KMS-11 (cell line): ENCODE results near the gene BTN3A1.
A peak's percentile ranks its signal among the peaks of the same experiment; 100 is the strongest.

Experiments
- H2AFZ ChIP-seq: fragments of 200-600 bp; sonication (generic); 2 replicates; pipeline ENCODE4 v1.6.1; 2016; ENCODE audit warnings: antibody characterized with exemption, mixed run types, low read depth
- H3K27ac ChIP-seq: fragments of 200-600 bp; sonication (generic); 2 replicates; pipeline ENCODE4 v1.6.1; 2016; ENCODE audit warnings: mild to moderate bottlenecking, mixed run types
- H3K27me3 ChIP-seq: fragments of 200-600 bp; sonication (generic); 2 replicates; pipeline ENCODE4 v1.6.1; 2017; ENCODE audit warnings: mild to moderate bottlenecking, low read depth, mixed run types, moderate library complexity; ENCODE audit not compliant: insufficient read depth
- H3K36me3 ChIP-seq: fragments of 200-600 bp; sonication (generic); 2 replicates; pipeline ENCODE4 v1.6.1; 2017; ENCODE audit warnings: mild to moderate bottlenecking, mixed run types; ENCODE audit not compliant: insufficient read depth
- H3K4me1 ChIP-seq: fragments of 200-600 bp; sonication (generic); 2 replicates; pipeline ENCODE4 v1.6.1; 2016; ENCODE audit warnings: mild to moderate bottlenecking, low read depth, mixed run types; ENCODE audit not compliant: poor library complexity, severe bottlenecking
- H3K4me2 ChIP-seq: fragments of 200-600 bp; sonication (generic); 2 replicates; pipeline ENCODE4 v1.7.0; 2016; ENCODE audit warnings: mild to moderate bottlenecking, mixed run types
- H3K4me3 ChIP-seq: fragments of 200-600 bp; sonication (generic); IDR thresholded peaks from 2 replicates; pipeline ENCODE4 v1.6.1; 2017; ENCODE audit warnings: low read depth, low read length, mixed read lengths; ENCODE audit not compliant: insufficient read depth
- H3K79me2 ChIP-seq: fragments of 200-600 bp; sonication (generic); 2 replicates; pipeline ENCODE4 v1.6.1; 2016; ENCODE audit warnings: low read depth, mixed run types; ENCODE audit not compliant: insufficient read depth
- H3K9ac ChIP-seq: fragments of 200-600 bp; sonication (generic); 2 replicates; pipeline ENCODE4 v1.6.1; 2016; ENCODE audit warnings: mild to moderate bottlenecking, mixed run types
- H4K20me1 ChIP-seq: fragments of 200-600 bp; sonication (generic); 2 replicates; pipeline ENCODE4 v1.6.1; 2016; ENCODE audit warnings: mild to moderate bottlenecking, mixed run types; ENCODE audit not compliant: insufficient read depth
- TF ChIP-seq, protein P1 (sequence below): fragments of 200-600 bp; sonication (generic); conservative IDR thresholded peaks from 2 replicates; pipeline ENCODE4 v1.6.1; 2017; ENCODE audit warnings: low read depth, mild to moderate bottlenecking, antibody characterized with exemption, low read length, moderate library complexity, mixed read lengths

The BTN3A1 gene

GRCh38 chr6:26358511-26358981, 43.5 kb upstream of the BTN3A1 start:
- Histone ChIP-seq H3K9ac (peak overlapping the region; percentile 9; the same call in 1 of the 2 replicates), H3K4me1 (peaks cover 99% of the 10 kb centered on the region), H3K27ac (peak overlapping the region; percentile 72), H3K4me2 (peak overlapping the region; percentile 27), H3K27me3 (no peaks in the 10 kb centered on the region), H3K79me2 (no peaks in the 10 kb centered on the region), H3K4me3 (no peak overlapping the region), H3K36me3 (no peaks in the 10 kb centered on the region), H4K20me1 (no peaks in the 10 kb centered on the region), H2AFZ (no peak overlapping the region)
- TF ChIP-seq, protein P1, sequence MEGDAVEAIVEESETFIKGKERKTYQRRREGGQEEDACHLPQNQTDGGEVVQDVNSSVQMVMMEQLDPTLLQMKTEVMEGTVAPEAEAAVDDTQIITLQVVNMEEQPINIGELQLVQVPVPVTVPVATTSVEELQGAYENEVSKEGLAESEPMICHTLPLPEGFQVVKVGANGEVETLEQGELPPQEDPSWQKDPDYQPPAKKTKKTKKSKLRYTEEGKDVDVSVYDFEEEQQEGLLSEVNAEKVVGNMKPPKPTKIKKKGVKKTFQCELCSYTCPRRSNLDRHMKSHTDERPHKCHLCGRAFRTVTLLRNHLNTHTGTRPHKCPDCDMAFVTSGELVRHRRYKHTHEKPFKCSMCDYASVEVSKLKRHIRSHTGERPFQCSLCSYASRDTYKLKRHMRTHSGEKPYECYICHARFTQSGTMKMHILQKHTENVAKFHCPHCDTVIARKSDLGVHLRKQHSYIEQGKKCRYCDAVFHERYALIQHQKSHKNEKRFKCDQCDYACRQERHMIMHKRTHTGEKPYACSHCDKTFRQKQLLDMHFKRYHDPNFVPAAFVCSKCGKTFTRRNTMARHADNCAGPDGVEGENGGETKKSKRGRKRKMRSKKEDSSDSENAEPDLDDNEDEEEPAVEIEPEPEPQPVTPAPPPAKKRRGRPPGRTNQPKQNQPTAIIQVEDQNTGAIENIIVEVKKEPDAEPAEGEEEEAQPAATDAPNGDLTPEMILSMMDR: no peak

GRCh38 chr6:26359765-26360164, 42.3 kb upstream of the BTN3A1 start:
- Histone ChIP-seq H3K4me1 (peaks cover 100% of the 10 kb centered on the region), H3K9ac (peak overlapping the region; percentile 9; the same call in 1 of the 2 replicates)

GRCh38 chr6:26360451-26361416, 41.3 kb upstream of the BTN3A1 start:
- H2AFZ ChIP-seq: no peak overlapping the region
- H3K79me2 ChIP-seq: 0 out of 2 replicates have a peak, but pooled peaks cover 2% of the 10 kb centered on the region
- H3K9ac ChIP-seq: peak overlapping the region; percentile 13; the same call in 1 of the 2 replicates
- H4K20me1 ChIP-seq: no peaks in the 10 kb centered on the region
- H3K36me3 ChIP-seq: no peaks in the 10 kb centered on the region
- TF ChIP-seq, protein P1: no peak
- no peaks in the 10 kb centered on the region for H3K27me3 ChIP-seq
- H3K4me3 ChIP-seq: no peak overlapping the region
- peak overlapping the region; percentile 72 for H3K27ac ChIP-seq
- H3K4me2 ChIP-seq: peak overlapping the region; percentile 97
- peaks cover 92% of the 10 kb centered on the region for H3K4me1 ChIP-seq

More at GRCh38 chr6:26359765-26360164, 42.3 kb upstream of the BTN3A1 start:
- no peaks in the 10 kb centered on the region for H3K27me3 ChIP-seq
- no peaks in the 10 kb centered on the region for H3K36me3 ChIP-seq
- no peaks in the 10 kb centered on the region for H4K20me1 ChIP-seq
- TF ChIP-seq, protein P1: no peak
- H3K4me2 ChIP-seq: peak overlapping the region; percentile 27; the same call in 1 of the 2 replicates
- no peak overlapping the region for H2AFZ ChIP-seq
- no peaks in the 10 kb centered on the region for H3K79me2 ChIP-seq
- H3K27ac ChIP-seq: peak overlapping the region; percentile 72
- H3K4me3 ChIP-seq: no peak overlapping the region

DNA sequence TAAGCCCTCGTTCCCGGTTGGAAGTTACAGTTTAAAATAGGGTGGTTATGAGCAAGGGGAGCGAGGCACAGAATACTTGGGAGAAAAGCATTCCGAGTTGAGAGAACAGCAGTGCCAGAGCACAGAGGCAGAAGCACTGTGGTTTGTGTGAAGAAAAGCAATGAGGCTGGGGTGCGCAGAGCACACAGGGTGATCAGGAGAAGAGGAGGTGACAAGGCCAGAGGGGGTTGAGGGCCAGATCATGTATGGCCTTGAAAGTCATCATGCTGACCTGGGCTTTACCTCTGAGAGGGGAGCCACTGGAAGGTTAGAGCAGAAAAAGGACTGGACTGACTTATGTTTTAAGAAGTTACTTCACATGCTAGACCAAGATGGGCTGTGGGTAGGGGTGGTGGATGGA, 40.5 kb upstream of the BTN3A1 start:
- Histone ChIP-seq H4K20me1 (no peaks in the 10 kb centered on the region), H3K79me2 (peaks cover 10% of the 10 kb centered on the region; the same call in 1 of the 2 replicates), H3K4me1 (peaks cover 92% of the 10 kb centered on the region), H3K4me2 (peak overlapping the region; percentile 97), H3K27me3 (no peaks in the 10 kb centered on the region), H3K9ac (peak overlapping the region; percentile 13; the same call in 1 of the 2 replicates), H3K27ac (peak overlapping the region; percentile 72), H3K4me3 (no peak overlapping the region), H3K36me3 (no peaks in the 10 kb centered on the region), H2AFZ (peak overlapping the region; percentile 15; the same call in 1 of the 2 replicates)
- TF ChIP-seq, protein P1: no peak
